ENCODE measurements around the gene ALDOB. TPM values are rescaled to one million over a fixed set of nuclear protein-coding genes. Genes with fewer than 3 reads are reported as not detected.
A peak's percentile ranks its signal among the peaks of the same experiment; 100 is the strongest.

ALDOB gene
- total and polyA plus RNA-seq, 2 of the 13 experiments (the other 11 are each of a cell fraction or from before 2014, with no cell fraction given) = 0.29 to 0.97 TPM

DNA sequence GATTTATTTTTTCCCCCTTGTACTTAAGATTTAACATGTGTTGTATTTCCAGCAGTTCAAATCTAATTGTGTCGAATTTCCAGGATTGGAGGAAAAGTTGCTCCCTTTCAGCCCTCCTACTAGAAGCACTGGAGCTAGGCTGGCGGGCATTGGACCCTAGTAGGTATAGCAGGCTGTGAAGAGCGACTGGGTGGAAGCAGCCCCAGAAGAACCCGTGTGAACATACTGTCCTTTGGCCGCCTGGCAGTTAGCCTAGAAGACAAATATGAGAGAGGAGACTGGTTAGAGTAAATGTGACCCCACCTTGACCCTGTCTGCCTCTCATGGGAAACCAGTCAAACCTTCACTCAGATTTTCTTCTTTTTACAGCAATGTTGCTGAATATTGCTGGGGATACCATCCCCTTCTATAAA, 13.9 kb downstream of the ALDOB start:
- ATAC-seq = peak; percentile 98
- 3% methylated on average over 5 of the region's 5 CpGs for WGBS (ENCODE audit: low lambda C conversion rate)
- TF ChIP-seq HOXA3 (CRISPR knock-in tag; IDR thresholded peaks at IDR 0.05) (peak; percentile 75), ZFP62 (CRISPR knock-in tag; IDR thresholded peaks at IDR 0.05) (no peak), XBP1 (CRISPR knock-in tag; IDR thresholded peaks at IDR 0.05) (no peak), ZC3H4 (CRISPR knock-in tag; IDR thresholded peaks at IDR 0.05; ENCODE audit: borderline replicate concordance) (no peak), GATA4 (IDR thresholded peaks at IDR 0.05; ENCODE audit: borderline replicate concordance, low read depth) (no peak), HNF4G (IDR thresholded peaks at IDR 0.05; ENCODE audit: borderline replicate concordance, low read depth, low read length) (peak; percentile 83), HNF4G (CRISPR knock-in tag; IDR thresholded peaks at IDR 0.05; ENCODE audit: borderline replicate concordance, low read depth) (no peak; the same call in 1 of the 2 replicates), ZBTB7B (CRISPR knock-in tag; IDR thresholded peaks at IDR 0.05) (peak; percentile 66; the same call in 1 of the 2 replicates), ZNF317 (CRISPR knock-in tag; IDR thresholded peaks at IDR 0.05) (0 out of 2 replicates have a peak, but pooled peaks have one; percentile 48)
- TF ChIP-seq, protein P1, sequence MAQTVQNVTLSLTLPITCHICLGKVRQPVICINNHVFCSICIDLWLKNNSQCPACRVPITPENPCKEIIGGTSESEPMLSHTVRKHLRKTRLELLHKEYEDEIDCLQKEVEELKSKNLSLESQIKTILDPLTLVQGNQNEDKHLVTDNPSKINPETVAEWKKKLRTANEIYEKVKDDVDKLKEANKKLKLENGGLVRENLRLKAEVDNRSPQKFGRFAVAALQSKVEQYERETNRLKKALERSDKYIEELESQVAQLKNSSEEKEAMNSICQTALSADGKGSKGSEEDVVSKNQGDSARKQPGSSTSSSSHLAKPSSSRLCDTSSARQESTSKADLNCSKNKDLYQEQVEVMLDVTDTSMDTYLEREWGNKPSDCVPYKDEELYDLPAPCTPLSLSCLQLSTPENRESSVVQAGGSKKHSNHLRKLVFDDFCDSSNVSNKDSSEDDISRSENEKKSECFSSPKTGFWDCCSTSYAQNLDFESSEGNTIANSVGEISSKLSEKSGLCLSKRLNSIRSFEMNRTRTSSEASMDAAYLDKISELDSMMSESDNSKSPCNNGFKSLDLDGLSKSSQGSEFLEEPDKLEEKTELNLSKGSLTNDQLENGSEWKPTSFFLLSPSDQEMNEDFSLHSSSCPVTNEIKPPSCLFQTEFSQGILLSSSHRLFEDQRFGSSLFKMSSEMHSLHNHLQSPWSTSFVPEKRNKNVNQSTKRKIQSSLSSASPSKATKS (CRISPR knock-in tag; IDR thresholded peaks at IDR 0.05) = no peak
- TF ChIP-seq, protein P2, sequence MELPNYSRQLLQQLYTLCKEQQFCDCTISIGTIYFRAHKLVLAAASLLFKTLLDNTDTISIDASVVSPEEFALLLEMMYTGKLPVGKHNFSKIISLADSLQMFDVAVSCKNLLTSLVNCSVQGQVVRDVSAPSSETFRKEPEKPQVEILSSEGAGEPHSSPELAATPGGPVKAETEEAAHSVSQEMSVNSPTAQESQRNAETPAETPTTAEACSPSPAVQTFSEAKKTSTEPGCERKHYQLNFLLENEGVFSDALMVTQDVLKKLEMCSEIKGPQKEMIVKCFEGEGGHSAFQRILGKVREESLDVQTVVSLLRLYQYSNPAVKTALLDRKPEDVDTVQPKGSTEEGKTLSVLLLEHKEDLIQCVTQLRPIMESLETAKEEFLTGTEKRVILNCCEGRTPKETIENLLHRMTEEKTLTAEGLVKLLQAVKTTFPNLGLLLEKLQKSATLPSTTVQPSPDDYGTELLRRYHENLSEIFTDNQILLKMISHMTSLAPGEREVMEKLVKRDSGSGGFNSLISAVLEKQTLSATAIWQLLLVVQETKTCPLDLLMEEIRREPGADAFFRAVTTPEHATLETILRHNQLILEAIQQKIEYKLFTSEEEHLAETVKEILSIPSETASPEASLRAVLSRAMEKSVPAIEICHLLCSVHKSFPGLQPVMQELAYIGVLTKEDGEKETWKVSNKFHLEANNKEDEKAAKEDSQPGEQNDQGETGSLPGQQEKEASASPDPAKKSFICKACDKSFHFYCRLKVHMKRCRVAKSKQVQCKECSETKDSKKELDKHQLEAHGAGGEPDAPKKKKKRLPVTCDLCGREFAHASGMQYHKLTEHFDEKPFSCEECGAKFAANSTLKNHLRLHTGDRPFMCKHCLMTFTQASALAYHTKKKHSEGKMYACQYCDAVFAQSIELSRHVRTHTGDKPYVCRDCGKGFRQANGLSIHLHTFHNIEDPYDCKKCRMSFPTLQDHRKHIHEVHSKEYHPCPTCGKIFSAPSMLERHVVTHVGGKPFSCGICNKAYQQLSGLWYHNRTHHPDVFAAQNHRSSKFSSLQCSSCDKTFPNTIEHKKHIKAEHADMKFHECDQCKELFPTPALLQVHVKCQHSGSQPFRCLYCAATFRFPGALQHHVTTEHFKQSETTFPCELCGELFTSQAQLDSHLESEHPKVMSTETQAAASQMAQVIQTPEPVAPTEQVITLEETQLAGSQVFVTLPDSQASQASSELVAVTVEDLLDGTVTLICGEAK (IDR thresholded peaks at IDR 0.05) = no peak
- TF ChIP-seq, protein P2 (CRISPR knock-in tag; IDR thresholded peaks at IDR 0.05) = no peak; the same call in 1 of the 2 replicates

More for the DNA sequence above, 13.9 kb downstream of the ALDOB start:
- ChIA-PET POLR2A (interaction anchor here (0.7 to 4.3 kb wide), 5 partner anchors 11 to 24 kb away, joined by 3 to 23 read pairs (median 4); partner anchors contain the start of genes MRPL50 and ZNF189), CTCF (ENCODE audit: low intra/inter-chr PET ratio, low total read pairs) (no interaction called here)
- H3K4me1 ChIP-seq (ENCODE audit: insufficient read depth, low read length) = peaks cover 97% of the 10 kb centered on the region
- intact Hi-C loops (cut with micrococcal nuclease; ENCODE audit: unreplicated experiment) (loop anchor here (1.0 to 2.0 kb wide), 4 partner anchors 12 to 38 kb away; partner anchors contain the start of genes MRPL50 and ZNF189), in situ Hi-C loops (cut with HindIII; ENCODE audit: extremely low pct_ligation_motif_present, low pct_unique_long_range_greater_than_20kb) (no loop called here)
- no peaks in the 10 kb centered on the region for H3K27me3 ChIP-seq (ENCODE audit: control insufficient read depth in 1 of 2, insufficient read depth in 2 of 2, low read length in 2 of 2)
- H3K4me2 ChIP-seq (ENCODE audit: low read depth, low read length) = peak overlapping the region; percentile 63
- H3K4me3 ChIP-seq (replicated peaks in 1 of 3; ENCODE audit: insufficient read depth in 1 of 3, low read depth in 2 of 3, low read length in 3 of 3) = no peak overlapping the region; a peak in 1 of 6 replicates
- DNase-seq (ENCODE audit: low spot score) (peak; percentile 98), FAIRE-seq (peak; percentile 93)
- no peaks in the 10 kb centered on the region for H3K36me3 ChIP-seq (replicated peaks in 1 of 2; ENCODE audit: control insufficient read depth in 1 of 2, insufficient read depth in 2 of 2, low read length in 2 of 2)
- no TSS peak for BruUV-seq (replicated peaks)
- no peak overlapping the region for H2AFZ ChIP-seq (ENCODE audit: low read length)
- peak overlapping the region; percentile 53 for H3K27ac ChIP-seq (ENCODE audit: extremely low read length, insufficient read depth, low read length)
- no peaks in the 10 kb centered on the region for H3K9me3 ChIP-seq (ENCODE audit: low read length)
- no peaks in the 10 kb centered on the region for H4K20me1 ChIP-seq (ENCODE audit: insufficient read depth, low read length)
- H3K9ac ChIP-seq (ENCODE audit: insufficient read depth, low read depth, low read length) = peak overlapping the region; percentile 10; the same call in 1 of the 2 replicates
- H3K79me2 ChIP-seq (ENCODE audit: insufficient read depth, low read length) = no peaks in the 10 kb centered on the region
